SKM-1 treated with dmso at 0.1 percent for 144 hours (cell line): ENCODE measurements around the gene HPD.
"Not testable (repeated sequence)": the region's sequence is repeated elsewhere in the genome, so short reads cannot be mapped to it uniquely, and the experiment has no call there.

Experiments used
- DNase-seq: peaks from one replicate; lab custom pipeline; 2025; ENCODE audit not compliant: unreplicated experiment; lab: John Stamatoyannopoulos, UW

The HPD gene

GRCh38 chr12:121858662-121859572, at the start of gene HPD:
HPD (minus strand) TSS chr12:121858859; CDS start chr12:121858823, 36 bp downstream.
- DNase-seq, result no peak

GRCh38 chr12:121905746-121906145, 47.1 kb upstream of the HPD start:
- DNase-seq, result no peak

DNA sequence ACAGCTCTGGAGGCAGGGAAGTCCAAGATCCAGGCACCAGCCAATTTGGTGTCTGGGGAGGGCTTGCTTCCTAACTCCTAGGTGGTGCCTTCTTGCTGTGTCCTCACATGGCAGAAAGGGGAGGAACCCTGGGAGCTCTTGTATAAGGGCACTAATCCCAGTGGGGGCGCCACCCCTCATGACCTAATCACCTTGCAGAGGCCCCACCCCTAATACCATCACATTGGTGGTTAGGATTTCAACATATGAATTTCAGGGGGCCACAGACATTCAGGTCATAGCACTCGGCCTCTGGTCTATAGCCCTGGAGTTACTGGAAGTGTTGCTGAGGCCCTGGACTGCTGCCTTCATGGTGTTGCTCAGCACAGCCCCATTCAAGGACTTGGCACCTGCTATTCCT, 44.5 kb upstream of the HPD start:
- no peak for DNase-seq

GRCh38 chr12:121899590-121899989, 40.9 kb upstream of the HPD start:
- no peak for DNase-seq

DNA sequence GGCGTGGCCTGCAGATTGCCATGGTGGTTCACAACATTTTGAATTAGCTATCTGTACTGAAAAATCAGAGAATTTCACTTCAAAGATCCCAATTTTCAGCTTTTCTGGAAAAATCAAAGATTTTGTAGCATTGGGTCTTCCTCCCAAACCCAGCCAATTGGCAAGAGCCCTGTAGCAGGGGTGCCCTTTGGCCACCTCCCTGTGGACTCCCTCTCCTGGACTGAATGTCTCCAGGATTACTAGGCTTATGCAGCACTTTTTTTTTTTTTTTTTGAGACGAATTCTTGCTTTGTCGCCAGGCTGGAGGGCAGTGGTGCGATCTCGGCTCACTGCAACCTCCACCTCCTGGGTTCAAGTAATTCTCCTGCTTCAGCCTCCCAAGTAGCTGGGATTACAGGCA, 39.6 kb upstream of the HPD start:
- no peak for DNase-seq

- no peak for DNase-seq
Measured at GRCh38 chr12:121894633-121895032, 36.0 kb upstream of the HPD start.

DNA sequence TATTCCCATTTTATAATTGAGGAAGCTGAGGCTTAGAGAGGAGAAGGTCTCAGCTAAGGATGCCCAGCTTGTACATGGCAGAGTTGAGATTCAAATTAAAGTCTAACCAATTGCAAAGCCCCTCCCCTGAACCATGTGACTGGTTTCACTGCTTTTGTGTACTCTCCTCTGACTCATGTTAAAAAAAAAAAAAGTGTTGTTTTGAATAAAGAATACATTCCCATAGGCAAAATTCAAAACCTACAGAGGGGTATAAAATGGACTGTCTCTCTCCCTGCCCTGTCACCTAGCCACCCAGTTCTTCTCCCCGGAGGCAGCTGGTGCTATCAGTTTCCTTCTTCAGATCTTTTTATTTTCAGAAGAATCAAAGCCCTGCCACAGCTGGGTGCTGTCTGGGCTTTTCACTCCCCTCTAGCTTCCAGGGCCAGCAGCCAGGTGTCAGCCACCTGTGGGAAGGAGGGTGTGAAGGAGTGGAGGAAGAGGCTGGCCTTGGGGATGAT, 35.4 kb upstream of the HPD start:
- DNase-seq, result no peak

DNA sequence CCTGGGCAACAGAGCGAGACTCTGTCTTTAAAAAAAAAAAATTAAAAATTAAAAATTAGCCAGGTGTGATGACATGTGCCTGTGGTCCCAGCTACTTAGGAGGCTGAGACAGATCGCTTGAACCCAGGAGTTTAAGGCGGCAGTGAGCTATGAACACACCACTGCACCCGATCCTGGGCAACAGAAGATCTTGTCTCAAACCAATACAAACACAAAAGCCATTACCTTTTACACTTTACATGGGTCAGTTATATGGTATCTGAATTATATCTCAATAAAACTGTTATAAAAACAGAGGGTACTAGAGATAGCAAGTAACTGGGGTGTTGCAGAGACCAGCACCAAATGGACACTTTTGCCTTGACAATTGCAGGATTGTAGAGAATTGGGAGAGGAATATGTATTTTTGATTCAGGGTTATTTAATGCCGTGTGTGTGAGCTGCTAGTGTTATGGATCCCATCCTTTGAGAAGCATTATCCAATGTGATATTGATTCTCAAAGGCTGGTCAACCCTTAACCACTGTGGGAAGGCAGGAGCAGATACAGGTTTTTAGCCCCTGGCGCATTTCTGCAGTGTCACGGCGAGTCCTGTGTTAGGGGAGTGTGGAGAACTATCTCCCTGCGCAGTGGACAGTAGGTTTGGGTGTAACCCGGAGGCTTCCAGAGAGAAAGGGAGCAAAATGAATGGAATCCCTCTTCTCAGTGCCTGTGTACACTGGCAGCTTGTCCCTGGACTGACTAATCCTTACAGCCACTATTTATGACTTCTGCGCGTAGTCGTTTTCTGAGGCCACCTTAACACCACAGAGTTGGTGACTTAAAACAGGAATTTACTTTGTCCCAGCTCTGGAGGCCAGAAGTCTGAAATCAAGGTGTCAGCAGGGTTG, 34.3 kb upstream of the HPD start:
- DNase-seq, result no peak

- DNase-seq, result not testable (repeated sequence)
Measured at GRCh38 chr12:121889661-121890060, 31.0 kb upstream of the HPD start.

GRCh38 chr12:121889274-121889624, 30.6 kb upstream of the HPD start:
- no peak for DNase-seq

DNA sequence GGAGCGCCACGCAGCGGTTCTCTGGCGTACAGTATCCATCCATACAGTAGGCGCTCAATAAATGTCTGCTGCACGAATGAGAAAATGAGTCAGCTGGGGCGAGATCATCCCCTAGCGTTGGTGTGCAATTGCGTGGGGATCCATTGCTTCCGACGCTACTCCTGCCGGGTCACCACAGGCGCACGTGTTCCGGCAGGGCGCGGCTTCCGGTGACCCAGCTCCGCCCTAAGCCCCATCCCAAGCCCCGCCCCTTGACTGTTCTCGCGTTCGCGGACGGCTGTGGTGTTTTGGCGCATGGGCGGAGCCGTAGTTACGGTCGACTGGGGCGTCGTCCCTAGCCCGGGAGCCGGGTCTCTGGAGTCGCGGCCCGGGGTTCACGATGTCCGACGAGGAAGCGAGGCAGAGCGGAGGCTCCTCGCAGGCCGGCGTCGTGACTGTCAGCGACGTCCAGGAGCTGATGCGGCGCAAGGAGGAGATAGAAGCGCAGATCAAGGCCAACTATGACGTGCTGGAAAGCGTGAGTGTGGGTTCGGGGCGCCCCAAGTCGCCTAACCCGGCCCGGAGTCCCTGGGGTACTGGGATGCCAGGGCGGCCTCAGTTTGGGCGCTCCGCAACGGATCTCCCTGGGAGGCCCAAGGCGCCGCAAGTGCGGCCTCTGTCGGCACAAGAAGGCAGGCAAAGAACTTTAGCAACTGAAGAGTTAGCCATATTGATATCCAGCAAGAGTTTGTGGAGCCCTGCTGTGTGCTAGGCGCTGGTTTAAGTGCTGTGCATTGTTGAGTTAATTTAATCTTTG, 30.0 kb upstream of the HPD start, which contains the start of gene PSMD9:
TSS of gene PSMD9 (plus strand) at position 313 of the 796 bp plus-strand sequence. CDS start at position 380, 67 bp downstream.
- peak; percentile 84 for DNase-seq

GRCh38 chr12:121888083-121888477, 29.4 kb upstream of the HPD start:
- DNase-seq, result no peak

- DNase-seq, result not testable (repeated sequence)
Measured at GRCh38 chr12:121885129-121885528, 26.5 kb upstream of the HPD start.

DNA sequence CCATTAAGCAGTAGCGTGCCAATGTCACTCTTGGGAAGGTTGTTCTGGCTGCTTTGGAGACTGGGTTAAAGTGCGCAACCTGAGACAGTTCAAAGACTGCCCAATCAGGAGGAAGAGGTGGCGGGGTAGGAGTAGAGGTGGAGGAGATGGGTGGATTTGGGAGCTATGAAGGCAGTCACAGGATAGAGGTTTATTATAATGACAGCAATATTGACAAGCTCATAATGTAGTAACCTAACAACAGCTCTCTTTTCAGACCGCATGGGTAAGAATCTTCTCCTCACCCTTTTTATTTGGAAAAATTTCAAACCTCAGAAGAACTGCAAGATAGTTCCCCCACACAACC, 24.6 kb upstream of the HPD start:
- no peak for DNase-seq

DNA sequence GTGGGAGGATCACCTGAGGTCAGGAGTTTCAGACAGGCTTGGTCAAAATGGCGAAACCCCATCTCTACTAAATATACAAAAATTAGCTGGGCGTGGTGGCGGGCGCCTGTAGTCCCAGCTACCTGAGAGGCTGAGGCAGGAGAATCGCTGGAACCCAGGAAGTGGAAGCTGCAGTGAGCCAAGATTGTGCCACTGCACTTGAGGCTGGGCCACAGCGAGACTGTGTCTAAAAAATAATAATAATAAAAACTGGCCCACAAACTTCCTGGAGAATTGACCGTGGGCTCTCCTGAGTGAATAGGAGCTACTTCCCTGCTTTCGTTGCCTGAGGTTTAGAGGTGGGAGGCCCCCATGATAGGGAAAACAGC, 17.4 kb upstream of the HPD start:
- DNase-seq, result not testable (repeated sequence)

- no peak for DNase-seq
Measured at GRCh38 chr12:121875582-121875981, 16.9 kb upstream of the HPD start.

- peak; percentile 27 for DNase-seq
Measured at GRCh38 chr12:121874071-121874470, 15.4 kb upstream of the HPD start.

- DNase-seq, result no peak
Measured at GRCh38 chr12:121873216-121873569, 14.5 kb upstream of the HPD start.

GRCh38 chr12:121872546-121873215, 14.0 kb upstream of the HPD start:
- no peak for DNase-seq

GRCh38 chr12:121871467-121871866, 12.8 kb upstream of the HPD start:
- DNase-seq, result no peak
